Dedifferentiated amniotic fluid mesenchymal stem cell (primary cell): Measurements from ENCODE around the gene ABR.

Source experiments
- DNase-seq: peaks from one replicate; pipeline ENCODE4 v3.0.0-alpha.2; 2016; ENCODE audit errors: extremely low spot score

ABR gene

DNA sequence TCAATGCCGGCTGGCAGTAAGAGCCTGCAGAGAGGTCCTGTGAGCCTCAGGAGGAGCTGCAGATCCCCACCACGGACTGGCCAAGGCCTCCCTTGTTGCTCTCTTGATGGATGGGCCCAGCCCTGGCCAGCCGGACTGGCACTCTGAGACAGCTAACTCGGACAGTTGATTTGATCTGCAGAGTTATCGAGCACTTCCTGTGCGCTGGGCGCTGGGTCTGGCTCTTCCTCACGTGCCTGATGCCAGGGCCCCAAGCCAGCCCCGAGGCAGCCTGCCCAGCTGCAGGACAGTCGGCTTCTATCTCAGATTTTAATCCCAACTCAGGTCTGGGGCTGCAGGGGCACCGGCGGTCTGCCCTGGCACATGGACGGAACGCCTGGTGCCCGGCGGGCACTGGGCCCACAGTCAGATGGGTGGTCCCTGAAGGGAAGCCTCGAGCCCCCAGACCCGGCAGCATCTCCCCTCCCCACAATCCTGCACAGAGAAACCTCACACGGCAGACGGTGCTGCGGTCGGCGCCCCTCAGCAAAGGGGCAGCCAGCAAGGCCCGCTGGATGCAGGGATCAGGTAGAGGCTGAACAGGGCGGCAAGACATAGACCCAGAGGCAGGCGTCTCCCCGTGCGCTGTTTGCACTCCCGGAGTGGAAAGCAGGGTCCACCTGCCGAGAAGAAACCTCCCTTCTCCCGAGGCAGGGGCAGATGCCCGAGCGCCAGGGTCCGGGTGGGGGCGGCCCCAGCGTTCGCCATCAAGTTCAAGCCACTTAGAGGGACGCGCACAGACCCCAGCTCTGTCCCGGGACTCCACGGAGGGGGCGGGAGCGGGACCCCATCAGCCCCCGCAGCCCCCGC, 148.9 kb downstream of the ABR start:
- DNase-seq: no peak

DNA sequence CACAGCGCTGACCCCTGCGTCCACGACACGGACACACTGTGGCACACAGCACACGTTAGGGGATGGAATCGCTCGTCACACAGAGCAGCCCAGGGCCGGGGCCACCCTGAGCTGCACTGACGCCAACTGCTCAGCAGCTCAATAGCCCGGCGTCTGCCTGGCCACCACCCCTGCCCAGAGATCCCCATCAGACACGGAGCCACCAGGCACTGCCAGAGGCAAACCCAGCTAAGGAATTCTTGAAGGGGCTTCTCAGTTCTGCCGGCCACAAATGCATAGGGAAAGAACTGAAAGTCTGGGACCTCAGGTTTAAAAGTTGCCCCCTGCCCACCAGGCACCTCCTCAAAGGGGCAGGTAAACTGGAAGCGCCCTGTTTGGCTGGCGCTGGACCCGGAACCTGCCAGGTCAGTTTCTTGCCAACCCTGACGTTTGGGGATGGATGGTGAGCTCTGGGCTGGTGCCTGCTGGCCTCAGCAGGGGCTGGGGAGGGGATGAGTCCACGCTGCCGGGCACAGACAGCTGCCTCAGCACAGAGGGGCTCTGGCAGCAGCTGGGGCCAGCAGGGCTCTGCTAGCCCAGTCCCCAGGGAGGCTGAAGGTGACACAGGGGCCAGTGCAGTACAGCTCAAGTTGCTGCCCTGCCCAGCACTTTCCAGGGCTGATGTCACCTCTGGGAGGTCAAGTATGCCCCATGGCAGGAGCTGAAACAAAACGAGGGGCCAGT, 149.7 kb downstream of the ABR start:
- no peak for DNase-seq

DNA sequence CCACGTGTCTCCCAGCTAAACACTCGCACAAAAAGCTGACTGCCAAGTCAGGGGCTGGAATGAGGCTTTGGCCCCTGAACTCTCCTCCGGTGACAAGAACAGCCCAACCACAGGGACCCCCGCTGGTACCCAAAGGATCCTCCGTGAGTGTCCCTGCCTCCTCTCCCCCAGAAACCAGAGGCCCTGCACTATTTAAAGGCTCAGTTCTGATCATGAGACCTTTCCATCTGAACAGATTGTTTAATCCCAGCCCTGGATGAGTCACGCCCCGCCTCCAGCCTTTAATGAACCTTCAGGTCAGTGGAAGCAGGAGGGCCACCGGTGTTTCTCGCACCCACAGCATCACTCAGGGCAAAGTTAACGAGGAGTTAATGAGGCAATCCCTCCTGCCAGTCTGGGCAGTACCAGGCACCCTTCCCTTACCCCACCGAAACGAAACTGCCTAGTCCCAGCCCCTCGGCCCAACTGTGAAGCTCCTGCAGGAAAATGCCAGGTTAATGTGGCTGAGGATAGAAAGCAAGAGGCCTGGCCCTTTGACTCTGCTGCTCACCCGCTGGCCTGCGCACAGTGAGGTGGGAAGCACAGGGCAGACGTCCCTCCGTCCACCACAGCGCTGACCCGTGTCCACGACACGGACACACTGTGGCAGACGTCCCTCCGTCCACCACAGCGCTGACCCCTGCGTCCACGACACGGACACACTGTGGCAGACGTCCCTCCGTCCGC, 150.4 kb downstream of the ABR start:
- DNase-seq: no peak

DNA sequence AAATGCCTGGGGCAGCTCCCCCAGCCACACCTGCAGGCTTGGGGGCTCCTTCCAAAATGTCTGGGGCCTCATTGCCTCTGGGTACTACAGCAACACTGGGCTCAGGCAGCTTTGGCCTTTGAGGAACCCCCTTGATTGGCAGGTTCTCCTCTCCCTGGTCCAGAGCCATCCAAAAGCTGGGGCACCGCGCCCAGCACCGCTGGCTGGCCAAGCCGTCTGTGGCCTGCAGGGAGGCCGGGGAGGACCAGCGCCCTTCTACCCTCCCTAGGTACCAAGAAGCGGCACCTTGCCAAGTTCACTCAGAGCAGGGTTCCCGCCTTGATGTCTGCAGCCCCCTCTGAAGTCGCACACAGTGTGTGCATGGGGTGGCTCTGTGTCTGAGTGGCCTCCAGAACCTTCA, 152.7 kb downstream of the ABR start:
- DNase-seq: no peak

- DNase-seq: no peak
Observed at GRCh38 chr17:1026599-1026975, 153.2 kb downstream of the ABR start.

DNA sequence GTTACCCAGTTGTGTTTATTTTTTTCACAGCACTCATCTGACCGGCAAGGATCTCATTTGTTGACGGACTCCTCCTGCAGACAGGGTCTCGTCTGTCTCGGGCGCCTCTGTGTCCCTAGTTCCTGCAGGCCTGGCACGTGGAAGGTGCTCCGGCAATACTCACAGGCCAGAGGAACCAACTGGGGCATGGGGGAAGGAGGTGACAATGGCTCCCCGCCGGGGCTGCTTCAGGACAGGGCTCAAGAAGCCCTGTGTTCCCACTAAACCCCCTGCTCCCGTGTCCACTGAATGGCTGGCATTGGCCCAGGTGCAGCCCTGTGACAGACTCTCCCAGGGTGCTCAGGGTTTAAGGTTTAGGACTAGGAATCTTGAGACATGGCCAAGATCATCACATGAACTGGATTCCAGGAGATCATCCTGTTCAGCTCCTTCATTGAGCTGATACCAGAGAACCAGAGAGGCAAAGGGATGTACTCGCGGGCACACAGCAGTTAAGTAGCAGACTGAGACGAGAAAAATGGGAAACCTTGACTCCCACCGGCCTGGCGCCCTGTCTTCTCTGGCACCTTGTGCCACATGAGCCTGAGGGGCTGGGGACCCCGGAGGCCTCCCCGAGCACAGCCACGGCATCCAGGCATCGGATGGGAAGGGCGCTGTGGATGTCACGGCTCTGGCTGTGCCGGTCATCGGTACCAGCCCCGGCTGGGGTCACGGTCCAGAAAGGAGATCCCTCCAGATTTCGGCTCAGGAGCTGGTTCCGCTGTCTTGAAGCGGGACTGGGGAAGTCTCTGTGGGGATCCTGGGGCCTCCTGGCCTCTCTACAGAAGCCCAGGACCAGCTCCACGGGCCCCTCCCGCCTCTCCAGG, 153.8 kb downstream of the ABR start:
- DNase-seq: no peak

DNA sequence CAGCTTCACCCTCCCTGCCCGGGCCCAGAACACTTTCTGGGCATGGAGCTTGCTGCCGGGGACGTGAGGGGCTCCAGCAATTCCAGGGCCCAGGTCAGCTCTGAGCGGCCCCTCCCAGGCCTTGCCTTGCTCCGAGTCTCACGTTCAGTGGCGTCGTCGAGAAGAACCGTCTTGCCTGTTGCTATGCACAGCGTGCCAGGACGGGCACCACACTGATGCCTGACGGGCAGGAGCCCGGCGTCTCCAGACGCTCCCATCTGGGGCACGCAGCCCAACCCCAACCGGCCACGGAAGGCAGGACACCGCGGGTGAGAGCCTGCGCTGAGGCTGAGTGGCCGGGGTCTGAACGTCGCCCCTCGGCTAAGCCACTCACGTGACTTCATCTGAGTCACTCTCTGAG, 155.7 kb downstream of the ABR start:
- no peak for DNase-seq

DNA sequence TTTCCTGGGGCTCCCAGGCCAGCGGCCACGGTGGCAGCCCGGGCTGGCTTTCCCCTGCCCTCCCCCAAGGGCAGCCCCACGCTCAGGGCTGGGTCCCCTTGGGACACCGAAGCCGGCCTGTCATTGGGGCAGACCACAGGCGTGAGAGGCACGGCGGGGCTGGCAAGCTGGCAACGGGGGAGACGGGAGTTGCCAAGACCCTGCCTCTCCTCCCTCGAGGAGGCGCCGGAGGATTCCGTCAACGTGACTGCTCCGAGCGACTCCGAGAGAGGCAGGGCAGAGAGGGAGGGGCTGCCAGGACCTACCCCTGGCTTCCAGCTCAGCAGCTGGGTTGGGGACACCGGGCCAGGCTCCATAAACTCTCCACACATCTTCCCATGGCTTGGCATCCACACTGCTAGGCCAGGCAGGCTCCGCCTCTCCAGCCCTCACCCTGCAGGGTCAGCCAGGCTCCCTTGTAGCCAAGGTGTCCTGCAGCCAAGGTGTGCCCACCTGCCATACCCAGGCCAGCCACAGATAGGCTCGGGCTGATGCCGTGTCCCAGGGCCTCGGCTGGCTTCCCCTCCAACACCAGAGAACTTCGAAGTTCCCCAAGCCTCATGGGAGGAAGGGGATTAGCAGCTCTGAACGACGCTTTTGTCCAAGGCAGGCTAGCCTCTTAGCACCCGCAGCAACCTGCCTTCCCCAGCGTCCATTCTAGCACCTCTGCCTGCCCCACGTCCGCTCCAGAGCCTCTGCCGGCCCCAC, 157.3 kb downstream of the ABR start:
- DNase-seq: no peak

- DNase-seq: no peak
Observed at GRCh38 chr17:1021147-1021546, 158.6 kb downstream of the ABR start.

DNA sequence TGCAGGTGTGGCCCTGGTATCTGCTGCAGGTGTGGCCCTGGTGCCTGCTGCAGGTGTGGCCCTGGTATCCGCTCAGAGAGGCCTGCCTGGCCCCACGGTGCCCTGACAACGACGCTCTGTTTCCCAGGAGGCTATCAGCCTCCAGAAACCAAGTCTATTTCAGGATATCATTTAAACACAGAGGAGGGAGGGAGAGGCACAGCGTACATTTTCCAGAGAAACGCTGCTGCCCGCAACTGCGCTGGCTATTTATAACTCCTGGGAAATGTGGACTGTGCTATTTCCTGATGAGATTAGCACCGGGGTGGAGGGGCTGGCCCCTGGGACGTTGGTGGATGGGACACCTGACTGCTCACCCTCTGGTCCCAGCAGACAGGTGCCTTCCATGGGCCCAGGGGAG, 160.3 kb downstream of the ABR start:
- DNase-seq: no peak

DNA sequence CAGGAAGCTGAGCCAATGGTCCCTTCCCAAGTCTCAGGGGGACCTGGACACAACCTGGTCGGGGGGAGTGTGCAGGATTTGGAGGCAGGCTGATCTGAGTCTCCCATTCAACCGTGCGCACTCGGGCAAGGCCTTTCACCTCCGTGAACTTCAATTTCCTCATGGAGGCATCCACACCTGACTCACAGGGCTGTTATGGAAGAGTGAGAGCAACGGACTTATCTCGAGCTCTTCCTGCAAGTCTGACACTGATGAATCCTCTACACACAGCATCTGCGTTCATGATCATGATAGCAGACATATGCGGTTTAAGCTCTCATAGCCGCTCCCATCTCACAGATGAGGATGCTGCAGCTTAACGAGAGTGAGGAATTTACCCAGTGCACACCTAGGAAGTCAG, 161.2 kb downstream of the ABR start:
- no peak for DNase-seq

DNA sequence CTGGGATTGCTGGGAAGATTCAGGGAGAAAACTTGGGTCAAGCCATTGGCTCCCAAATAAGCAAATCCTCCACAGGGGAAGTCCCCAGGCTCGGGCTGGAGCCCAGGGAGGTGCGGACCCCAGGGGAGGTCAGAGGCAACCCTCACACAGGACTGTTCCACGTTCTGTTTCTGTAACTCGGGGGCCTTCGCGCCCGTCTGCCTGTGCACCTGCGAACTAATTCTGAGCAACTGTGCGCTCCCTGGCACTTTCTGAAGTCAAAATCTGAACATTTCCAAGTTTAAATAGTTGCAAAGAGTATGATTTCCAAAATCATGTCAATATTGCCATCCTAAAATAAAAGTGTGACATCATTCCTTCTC, 166.1 kb downstream of the ABR start:
- no peak for DNase-seq

DNA sequence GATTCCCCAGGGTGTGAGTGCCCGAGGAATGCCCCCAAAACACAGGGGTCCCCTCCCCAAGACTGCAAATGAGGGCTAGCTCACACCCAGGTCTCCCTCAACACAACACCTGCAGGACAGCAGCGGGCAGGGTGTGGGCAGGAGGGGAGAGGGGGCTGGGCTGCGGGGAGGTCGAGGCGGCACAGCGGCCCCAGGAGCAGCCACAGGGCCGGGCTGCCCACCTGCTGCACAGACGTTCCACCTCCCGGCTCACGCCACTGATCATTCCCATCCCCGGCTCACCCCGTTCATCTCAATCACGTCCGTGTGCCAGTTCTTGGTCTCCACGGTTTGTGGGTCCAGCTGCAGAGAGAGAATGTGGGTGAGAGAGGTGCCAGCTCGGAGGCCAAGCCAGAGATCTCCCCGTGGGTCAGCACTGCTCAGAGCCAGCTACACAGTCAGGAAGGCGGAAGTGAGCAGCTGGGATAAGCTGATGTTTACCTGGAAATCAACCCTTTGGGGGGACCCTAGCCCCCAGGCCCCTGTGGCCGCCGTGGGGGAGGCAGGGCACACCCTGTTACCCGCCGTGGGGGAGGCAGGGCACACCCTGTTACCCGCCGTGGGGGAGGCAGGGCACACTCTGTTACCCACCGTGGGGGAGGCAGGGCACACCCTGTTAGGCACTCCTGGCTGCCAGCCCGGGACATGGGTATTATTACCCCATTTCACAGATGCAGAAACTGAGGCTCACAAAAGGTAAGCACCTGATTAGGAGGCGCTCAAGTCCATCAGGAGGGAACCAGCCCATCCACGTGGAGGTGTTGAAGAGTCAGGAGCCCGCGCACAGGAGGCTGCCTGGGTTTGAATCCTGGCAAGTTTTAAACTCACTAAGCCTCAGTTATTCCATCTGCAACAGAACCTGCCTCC, 166.7 kb downstream of the ABR start:
- no peak for DNase-seq

DNA sequence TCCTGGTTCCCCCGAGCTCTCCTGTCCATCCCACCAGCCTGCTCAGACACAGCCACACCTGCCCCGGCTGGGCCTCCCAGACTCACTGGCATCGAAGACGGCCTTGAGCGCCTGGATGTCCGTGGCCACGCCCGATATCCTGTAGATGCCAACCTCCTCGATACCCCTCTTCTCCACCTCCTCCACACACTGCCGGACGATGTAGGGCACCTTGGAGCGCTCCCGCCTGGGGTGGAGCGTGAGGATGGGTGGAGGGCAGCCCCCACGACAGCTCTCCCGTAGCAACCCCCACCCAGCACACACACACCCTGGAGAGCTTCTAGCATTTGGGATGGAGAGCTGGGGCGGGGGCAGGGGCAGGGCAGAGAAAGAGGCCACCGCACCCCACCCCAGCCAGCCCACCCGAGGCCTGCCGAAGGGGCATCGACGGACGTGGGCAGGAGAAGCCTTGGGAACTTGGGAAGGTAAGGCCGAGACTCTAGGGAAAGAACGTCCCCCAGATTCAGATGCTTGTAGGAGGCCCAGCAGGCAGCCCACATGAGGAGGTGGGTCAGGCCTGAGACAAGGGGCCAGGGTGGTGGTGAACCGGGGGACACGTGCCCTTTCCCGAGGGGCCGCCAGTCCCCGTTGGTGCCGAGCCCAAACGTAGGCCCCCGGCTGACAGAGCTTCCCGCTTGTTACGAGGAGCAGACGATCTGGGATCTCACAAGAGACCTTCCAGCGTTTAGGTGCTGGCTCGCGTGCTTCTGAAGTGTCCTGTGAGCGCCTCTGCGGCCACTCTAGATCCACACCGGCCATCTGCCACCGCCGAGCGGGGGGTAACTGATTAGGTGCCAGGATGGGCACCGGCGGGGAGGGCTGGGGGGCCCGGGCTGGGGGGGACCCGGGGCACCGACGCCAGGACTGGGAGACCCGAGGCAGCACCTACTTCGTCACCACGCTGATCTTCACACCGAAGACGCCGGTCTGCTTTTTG, 167.7 kb downstream of the ABR start:
- DNase-seq: no peak

DNA sequence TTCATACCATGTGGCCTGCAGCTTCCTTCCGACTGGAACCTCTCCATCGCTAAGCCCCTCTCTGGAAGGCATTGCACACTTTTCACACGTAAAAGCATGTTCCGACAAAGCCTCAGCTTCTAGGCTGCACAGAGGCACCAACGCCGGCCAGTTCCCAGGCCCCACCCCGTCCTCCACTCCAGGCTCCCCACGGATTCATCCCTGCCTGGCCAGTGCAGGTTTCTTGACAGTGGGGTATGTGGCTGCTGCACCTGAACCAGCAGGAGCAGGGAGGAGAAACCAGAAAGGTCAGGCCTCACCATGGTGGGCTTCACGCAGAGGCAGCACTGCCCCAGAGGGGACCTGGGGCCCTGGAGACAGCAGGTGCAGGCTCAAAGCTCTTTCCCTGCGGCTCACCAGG, 168.6 kb downstream of the ABR start:
- no peak for DNase-seq

DNA sequence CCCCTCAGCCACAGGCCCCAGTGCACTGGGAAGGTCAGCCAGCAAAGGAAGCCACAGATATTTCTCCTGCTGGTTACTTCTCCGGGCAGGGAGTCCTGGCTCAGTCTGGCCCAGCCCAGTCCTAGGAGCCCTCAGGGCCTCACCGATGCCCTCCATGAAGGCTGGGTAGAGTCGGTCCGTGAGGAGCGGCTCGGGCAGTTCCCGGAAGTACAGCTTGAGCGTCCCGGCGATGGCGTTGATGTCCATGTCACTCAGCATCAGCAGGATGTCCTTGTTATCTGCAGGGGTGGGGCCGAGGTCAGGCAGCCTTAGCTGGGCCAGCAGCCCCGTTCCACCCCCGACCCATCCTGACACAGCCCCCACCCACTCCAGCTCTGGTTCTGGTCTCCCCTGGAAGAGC, 169.2 kb downstream of the ABR start:
- DNase-seq: no peak

GRCh38 chr17:1010086-1010450, 169.7 kb downstream of the ABR start:
- DNase-seq: no peak

DNA sequence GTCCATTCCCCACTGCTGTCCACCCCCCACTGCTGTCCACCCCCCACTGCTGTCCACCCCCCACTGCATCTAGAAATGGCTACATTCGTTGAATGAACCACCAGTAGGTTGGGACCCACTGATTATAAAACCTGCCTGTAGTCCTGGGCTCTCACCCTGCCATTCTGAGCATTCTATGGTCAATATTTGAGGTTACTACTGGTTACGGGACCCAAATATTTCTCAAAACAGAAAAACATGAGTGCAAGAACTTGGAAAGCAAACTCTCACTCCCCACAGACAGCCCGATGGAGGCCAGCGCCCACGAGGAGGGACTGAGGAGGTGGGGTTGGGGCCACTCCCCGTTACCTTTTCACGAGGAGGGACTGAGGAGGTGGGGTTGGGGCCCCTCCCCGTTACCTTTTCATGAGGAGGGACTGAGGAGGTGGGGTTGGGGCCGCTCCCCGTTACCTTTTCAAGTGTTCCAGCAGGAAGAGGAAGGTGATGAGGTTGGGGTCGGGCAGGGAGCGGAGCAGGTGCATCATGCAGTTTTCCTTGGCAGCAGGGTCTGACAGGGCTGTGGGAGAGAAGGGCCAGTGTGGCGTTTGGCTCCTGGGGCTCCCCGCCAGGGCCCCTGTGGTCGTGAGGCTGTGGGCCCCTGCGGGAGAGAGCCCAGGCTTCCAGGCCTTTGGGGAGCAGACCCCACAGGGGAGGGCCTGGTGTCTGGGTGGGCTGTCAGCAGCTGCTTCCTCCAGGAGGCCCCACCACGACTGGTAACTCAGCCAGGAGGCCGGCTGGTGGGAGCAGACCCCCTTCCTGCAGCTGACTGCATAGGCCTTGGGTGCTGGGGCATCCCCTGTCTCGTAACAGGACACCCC, 170.3 kb downstream of the ABR start:
- no peak for DNase-seq
